Ascending aorta (tissue), 2 donors: Measurements from ENCODE around the gene WNT4. TPM values are rescaled to one million over a fixed set of nuclear protein-coding genes. Genes with fewer than 3 reads are reported as not detected.

Experiments used
- DNase-seq, 2 donors: peaks; one replicate each; pipeline ENCODE4 v3.0.0-alpha.2; 2019; ENCODE audit warnings: low spot score in 2 of 2
- H3K27ac ChIP-seq, 2 donors: fragments of 200-600 bp; sonication (generic); one replicate each; pipeline ENCODE4 v1.5.1; 2016 to 2017; ENCODE audit warnings: mild to moderate bottlenecking in 1 of 2
- H3K27me3 ChIP-seq: fragments of 200-600 bp; sonication (generic); one replicate; pipeline ENCODE4 v1.5.1; 2017
- H3K36me3 ChIP-seq, 2 donors: fragments of 200-600 bp; sonication (generic); one replicate each; pipeline ENCODE4 v1.5.1; 2016
- H3K4me1 ChIP-seq, 2 donors: fragments of 200-600 bp; sonication (generic); one replicate each; pipeline ENCODE4 v1.5.1; 2016 to 2017; ENCODE audit warnings: mild to moderate bottlenecking in 1 of 2
- H3K4me3 ChIP-seq, 2 donors: fragments of 200-600 bp; sonication (generic); one replicate each; pipeline ENCODE4 v1.5.1; 2016 to 2017; ENCODE audit warnings: mild to moderate bottlenecking in 1 of 2
- H3K9me3 ChIP-seq, 2 donors: fragments of 200-600 bp; sonication (generic); one replicate each; pipeline ENCODE4 v1.5.1; 2016
- CTCF ChIP-seq, 3 experiments: fragments of 200-600 bp in 2 of 3; fragments of 450-650 bp in 1 of 3; sonication (generic) in 2 of 3; IDR thresholded peaks; one replicate each; pipeline ENCODE4 v1.5.1; 2016 to 2019; ENCODE audit warnings: antibody characterized with exemption in 3 of 3, mild to moderate bottlenecking in 1 of 3, moderate library complexity in 1 of 3
- intact Hi-C: fragments of 100-400 bp; cut with DNase I; formaldehyde crosslinking; loops from one replicate; pipeline ENCODE4 v1.15.1; 2023
- total RNA-seq: library from RNA; depleted of rRNA; stranded (reverse); fragments of >200 nt; gene quantifications from one replicate; pipeline ENCODE4 v1.1.0, GENCODE V29; 2016

The WNT4 gene
- total RNA-seq, 1 donor from 2014 or later, result not detected

- no peak for DNase-seq
- intact Hi-C loops, result no loop called here
- no peaks in the 10 kb centered on the region for H3K27me3 ChIP-seq
- H3K4me3 ChIP-seq, result no peak overlapping the region
- H3K4me1 ChIP-seq, result no peaks in the 10 kb centered on the region
- no peaks in the 10 kb centered on the region for H3K9me3 ChIP-seq
- H3K36me3 ChIP-seq, result no peaks in the 10 kb centered on the region
- no peak for TF ChIP-seq CTCF (IDR thresholded peaks at IDR 0.05)
- H3K27ac ChIP-seq, result no peak overlapping the region
These were observed 26.9 kb upstream of the WNT4 start for GRCh38 chr1:22169816-22170215.

GRCh38 chr1:22168412-22168973 is 25.6 kb upstream of the WNT4 start:
- no peaks in the 10 kb centered on the region for H3K4me1 ChIP-seq
- no peaks in the 10 kb centered on the region for H3K36me3 ChIP-seq
- H3K4me3 ChIP-seq, result no peak overlapping the region
- no peaks in the 10 kb centered on the region for H3K27me3 ChIP-seq
- no peak for DNase-seq
- no peak for TF ChIP-seq CTCF (IDR thresholded peaks at IDR 0.05)
- no peak overlapping the region for H3K27ac ChIP-seq
- intact Hi-C loops, result no loop called here
- no peaks in the 10 kb centered on the region for H3K9me3 ChIP-seq

- Histone ChIP-seq H3K9me3 (no peaks in the 10 kb centered on the region), H3K27me3 (no peaks in the 10 kb centered on the region), H3K4me3 (no peak overlapping the region), H3K27ac (no peak overlapping the region), H3K36me3 (no peaks in the 10 kb centered on the region), H3K4me1 (no peaks in the 10 kb centered on the region)
- intact Hi-C loops, result no loop called here
- DNase-seq, result no peak
- TF ChIP-seq CTCF (IDR thresholded peaks at IDR 0.05), result no peak
These were observed 23.5 kb upstream of the WNT4 start for GRCh38 chr1:22166439-22166838.

- H3K27ac ChIP-seq, result no peak overlapping the region
- H3K36me3 ChIP-seq, result no peaks in the 10 kb centered on the region
- H3K27me3 ChIP-seq, result no peaks in the 10 kb centered on the region
- TF ChIP-seq CTCF (IDR thresholded peaks at IDR 0.05), result no peak
- intact Hi-C loops, result no loop called here
- no peaks in the 10 kb centered on the region for H3K4me1 ChIP-seq
- H3K4me3 ChIP-seq, result no peak overlapping the region
- no peaks in the 10 kb centered on the region for H3K9me3 ChIP-seq
- DNase-seq, result no peak
These were observed 22.2 kb upstream of the WNT4 start for GRCh38 chr1:22164841-22165808.

- DNase-seq, result no peak
- intact Hi-C loops, result no loop called here
- H3K36me3 ChIP-seq, result no peaks in the 10 kb centered on the region
- H3K27ac ChIP-seq, result no peak overlapping the region
- H3K27me3 ChIP-seq, result no peaks in the 10 kb centered on the region
- H3K4me3 ChIP-seq, result no peak overlapping the region
- H3K4me1 ChIP-seq, result no peaks in the 10 kb centered on the region
- no peaks in the 10 kb centered on the region for H3K9me3 ChIP-seq
- no peak for TF ChIP-seq CTCF (IDR thresholded peaks at IDR 0.05)
These were observed 20.7 kb upstream of the WNT4 start for GRCh38 chr1:22163564-22163963.
